HEK293 (cell line): ENCODE measurements around the gene MS4A2.
"Not testable (repeated sequence)": the region's sequence is repeated elsewhere in the genome, so short reads cannot be mapped to it uniquely, and the experiment has no call there.

ENCODE experiments used
- CTCF ChIA-PET: fragments of 350-600 bp; formaldehyde crosslinking; extraction: SDS; loops from one replicate; lab custom pipeline; 2021; ENCODE audit warnings: antibody characterized with exemption; lab: Yijun Ruan, JAX
- POLR2A ChIA-PET: fragments of 300-600 bp; formaldehyde crosslinking; extraction: SDS; loops from one replicate; lab custom pipeline; 2020; ENCODE audit warnings: antibody characterized with exemption, inconsistent platforms; lab: Yijun Ruan, JAX
- H3K27ac ChIP-seq: fragments of 200-500 bp; sonication (Bioruptor generic); 2 replicates; pipeline ENCODE4 v1.5.1; 2014; ENCODE audit warnings: low read depth, low read length, control low read depth, inconsistent platforms; ENCODE audit errors: extremely low read depth
- H3K36me3 ChIP-seq, 2 experiments: fragments of 200-500 bp in 1 of 2; sonication (Bioruptor generic) in 1 of 2; 1 replicate in 1 of 2; 2 replicates in 1 of 2; pipeline ENCODE4 v1.5.1; 2014 to 2017; ENCODE audit warnings: inconsistent platforms in 2 of 2, low read length in 2 of 2; ENCODE audit not compliant: control insufficient read depth in 2 of 2, insufficient read depth in 1 of 2
- H3K4me1 ChIP-seq: fragments of 200-500 bp; sonication (Bioruptor generic); 2 replicates; pipeline ENCODE4 v1.5.1; 2014; ENCODE audit warnings: mild to moderate bottlenecking, low read length, inconsistent platforms; ENCODE audit not compliant: control insufficient read depth, insufficient read depth
- H3K4me3 ChIP-seq: 2 replicates; pipeline ENCODE4 v1.5.1; 2011; ENCODE audit warnings: low read depth, mild to moderate bottlenecking, control low read depth, low read length, moderate library complexity
- H3K9me3 ChIP-seq: fragments of 200-500 bp; sonication (Bioruptor generic); 2 replicates; pipeline ENCODE4 v1.5.1; 2014; ENCODE audit warnings: low read depth, low read length, inconsistent platforms; ENCODE audit not compliant: control insufficient read depth, insufficient read depth
- CTCF ChIP-seq: fragments of 450-650 bp; formaldehyde crosslinking; IDR thresholded peaks from 2 replicates; pipeline ENCODE4 v1.5.1; 2016; ENCODE audit warnings: missing biosample characterization, missing genetic modification characterization
- INSM2 ChIP-seq: fragments of 450-650 bp; formaldehyde crosslinking; IDR thresholded peaks from 2 replicates; pipeline ENCODE4 v1.5.1; 2016; ENCODE audit warnings: missing biosample characterization, missing genetic modification characterization
- SCRT1 ChIP-seq: fragments of 450-650 bp; formaldehyde crosslinking; IDR thresholded peaks from 2 replicates; pipeline ENCODE4 v1.5.1; 2016; ENCODE audit warnings: missing biosample characterization, missing genetic modification characterization, borderline replicate concordance
- YY2 ChIP-seq: fragments of 450-650 bp; formaldehyde crosslinking; IDR thresholded peaks from 2 replicates; pipeline ENCODE4 v1.5.1; 2016; ENCODE audit warnings: missing biosample characterization, missing genetic modification characterization
- ZNF121 ChIP-seq: fragments of 450-650 bp; formaldehyde crosslinking; IDR thresholded peaks from 2 replicates; pipeline ENCODE4 v1.5.1; 2016; ENCODE audit warnings: missing biosample characterization, missing genetic modification characterization
- ZNF221 ChIP-seq: fragments of 450-650 bp; formaldehyde crosslinking; IDR thresholded peaks from 2 replicates; pipeline ENCODE4 v1.5.1; 2017; ENCODE audit warnings: missing biosample characterization, missing genetic modification characterization, borderline replicate concordance
- ZNF530 ChIP-seq: fragments of 450-650 bp; formaldehyde crosslinking; IDR thresholded peaks from 2 replicates; pipeline ENCODE4 v1.5.1; 2016; ENCODE audit warnings: low read depth, missing biosample characterization, missing genetic modification characterization
- ZNF580 ChIP-seq: fragments of 450-650 bp; formaldehyde crosslinking; IDR thresholded peaks from 2 replicates; pipeline ENCODE4 v1.5.1; 2016; ENCODE audit warnings: missing biosample characterization, missing genetic modification characterization
- ZNF701 ChIP-seq: fragments of 450-650 bp; formaldehyde crosslinking; IDR thresholded peaks from 2 replicates; pipeline ENCODE4 v1.5.1; 2016; ENCODE audit warnings: missing biosample characterization, missing genetic modification characterization
- ZNF776 ChIP-seq: fragments of 450-650 bp; formaldehyde crosslinking; IDR thresholded peaks from 2 replicates; pipeline ENCODE4 v1.5.0; 2017; ENCODE audit warnings: missing biosample characterization, missing genetic modification characterization, borderline replicate concordance
- TF ChIP-seq, protein P1 (sequence below): fragments of 450-650 bp; formaldehyde crosslinking; IDR thresholded peaks from 2 replicates; pipeline ENCODE4 v1.5.1; 2016; ENCODE audit warnings: missing biosample characterization, missing genetic modification characterization

Gene MS4A2

GRCh38 chr11:60100516-60100915 is 12.1 kb downstream of the MS4A2 start:
- POLR2A ChIA-PET: no interaction called here
- H3K9me3 ChIP-seq: no peaks in the 10 kb centered on the region
- TF ChIP-seq SCRT1 (no peak), ZNF701 (tag by site-specific recombination) (no peak), ZNF221 (no peak), ZNF121 (tag by site-specific recombination) (no peak), ZNF580 (tag by site-specific recombination) (no peak), YY2 (no peak), INSM2 (no peak), ZNF776 (no peak), CTCF (no peak)
- TF ChIP-seq, all 188 proteins: peak for 0
- Histone ChIP-seq H3K4me1 (no peaks in the 10 kb centered on the region), H3K36me3 (no peaks in the 10 kb centered on the region), H3K27ac (no peak overlapping the region), H3K4me3 (no peak overlapping the region)
- CTCF ChIA-PET: interaction anchor here (0.7 kb wide), 1 partner anchor 151 kb away, joined by 3 read pairs; no protein-coding TSS in a partner anchor

GRCh38 chr11:60101368-60101767 is 12.9 kb downstream of the MS4A2 start:
- H3K9me3 ChIP-seq, POLR2A ChIA-PET, CTCF ChIA-PET, H3K36me3 ChIP-seq, H3K27ac ChIP-seq, H3K4me3 ChIP-seq, H3K4me1 ChIP-seq: not testable (repeated sequence)

DNA sequence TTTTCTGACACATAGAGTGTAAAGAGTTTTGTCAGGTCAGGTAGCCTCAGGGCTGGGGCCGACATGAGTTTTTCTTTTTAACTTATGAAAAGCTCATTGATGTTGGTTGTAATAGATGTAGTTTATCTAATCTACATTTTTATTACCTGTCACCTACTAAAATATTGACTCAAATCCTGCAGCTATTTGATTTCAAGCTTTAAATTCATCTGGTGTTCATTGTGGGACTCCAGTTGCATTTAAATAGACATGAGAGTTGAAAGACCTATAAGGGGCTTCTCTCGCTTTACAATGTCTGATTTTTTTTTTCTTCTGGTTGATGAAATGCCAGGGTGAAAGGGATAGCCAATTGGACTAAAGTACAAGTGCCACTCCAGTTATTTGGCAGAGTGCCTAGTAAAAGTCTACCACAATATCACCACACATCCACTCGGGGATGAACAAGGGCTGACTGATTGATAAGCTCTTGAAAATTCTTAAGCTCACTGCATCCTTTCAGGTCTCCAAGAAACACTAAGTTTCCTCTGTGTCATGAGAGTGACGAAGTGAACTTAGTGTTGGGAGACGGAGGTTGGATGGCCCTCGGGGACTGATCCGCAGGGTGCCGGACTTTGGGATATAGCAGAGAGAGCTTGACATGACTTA is 16.1 kb downstream of the MS4A2 start:
- H3K4me1 ChIP-seq, H3K36me3 ChIP-seq, H3K9me3 ChIP-seq, H3K4me3 ChIP-seq, CTCF ChIA-PET, POLR2A ChIA-PET, H3K27ac ChIP-seq: not testable (repeated sequence)

DNA sequence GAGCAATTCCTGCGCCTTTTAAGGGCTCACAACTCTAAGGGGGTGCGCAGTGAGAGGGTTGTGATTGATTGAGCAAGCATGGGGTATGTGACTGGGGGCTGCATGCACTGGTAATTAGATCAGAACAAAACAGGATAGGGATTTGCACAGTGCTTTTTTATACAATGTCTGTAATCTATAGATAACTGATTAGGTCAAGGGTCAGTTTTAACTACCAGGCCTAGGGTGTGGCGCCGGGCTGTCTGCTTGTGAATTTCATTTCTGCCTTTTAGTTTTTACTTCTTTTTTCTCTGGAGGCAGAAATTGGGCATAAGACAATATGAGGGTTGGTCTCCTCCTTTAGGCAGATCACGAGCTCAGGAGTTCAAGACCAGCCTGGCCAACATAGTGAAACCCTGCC is 20.2 kb downstream of the MS4A2 start:
- H3K27ac ChIP-seq, CTCF ChIA-PET, POLR2A ChIA-PET, H3K9me3 ChIP-seq, H3K4me3 ChIP-seq, H3K4me1 ChIP-seq, H3K36me3 ChIP-seq: not testable (repeated sequence)

GRCh38 chr11:60111793-60112192 is 23.3 kb downstream of the MS4A2 start:
- Histone ChIP-seq H3K9me3 (no peaks in the 10 kb centered on the region), H3K36me3 (no peaks in the 10 kb centered on the region), H3K4me1 (no peaks in the 10 kb centered on the region)
- no peak for TF ChIP-seq ZNF530
- TF ChIP-seq, protein P1, sequence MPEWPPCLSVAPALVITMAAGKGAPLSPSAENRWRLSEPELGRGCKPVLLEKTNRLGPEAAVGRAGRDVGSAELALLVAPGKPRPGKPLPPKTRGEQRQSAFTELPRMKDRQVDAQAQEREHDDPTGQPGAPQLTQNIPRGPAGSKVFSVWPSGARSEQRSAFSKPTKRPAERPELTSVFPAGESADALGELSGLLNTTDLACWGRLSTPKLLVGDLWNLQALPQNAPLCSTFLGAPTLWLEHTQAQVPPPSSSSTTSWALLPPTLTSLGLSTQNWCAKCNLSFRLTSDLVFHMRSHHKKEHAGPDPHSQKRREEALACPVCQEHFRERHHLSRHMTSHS (tag by site-specific recombination): no peak
- TF ChIP-seq, all 188 proteins: peak for 0
- ChIA-PET CTCF (no interaction called here), POLR2A (no interaction called here)
- Histone ChIP-seq H3K27ac (no peak overlapping the region), H3K4me3 (no peak overlapping the region)
